GM23338 (cell line): Measurements from ENCODE around the gene CACNA1A. TPM values are rescaled to one million over a fixed set of nuclear protein-coding genes. Genes with fewer than 3 reads are reported as not detected.
"Not testable (repeated sequence)": the region's sequence is repeated elsewhere in the genome, so short reads cannot be mapped to it uniquely, and the experiment has no call there.

Source experiments
- ATAC-seq: fragments of 200-7000 bp; cut with Tn5 transposase; 3 replicates; pipeline ENCODE4 v1.9.1; 2020
- DNase-seq: peaks from one replicate; pipeline ENCODE4 v3.0.0-alpha.2; 2015; ENCODE audit warnings: low spot score
- H2AFZ ChIP-seq: fragments of 200-600 bp; sonication (generic); 2 replicates; pipeline ENCODE4 v1.8.0; 2016; ENCODE audit warnings: antibody characterized with exemption, mild to moderate bottlenecking, moderate library complexity
- H3F3A ChIP-seq: fragments of 200-600 bp; sonication (generic); replicated peaks from 2 replicates; pipeline ENCODE4 v1.8.0; 2017; ENCODE audit warnings: antibody characterized with exemption, mixed run types, low read depth
- H3K27ac ChIP-seq: fragments of 200-600 bp; sonication (generic); 2 replicates; pipeline ENCODE4 v1.6.1; 2016; ENCODE audit warnings: low read depth
- H3K27me3 ChIP-seq: fragments of 200-600 bp; sonication (generic); 2 replicates; pipeline ENCODE4 v1.8.0; 2016; ENCODE audit warnings: mild to moderate bottlenecking, mixed run types, moderate library complexity; ENCODE audit not compliant: insufficient read depth
- H3K36me3 ChIP-seq: fragments of 200-600 bp; sonication (generic); 2 replicates; pipeline ENCODE4 v1.8.0; 2016; ENCODE audit warnings: mild to moderate bottlenecking; ENCODE audit not compliant: insufficient read depth
- H3K4me1 ChIP-seq: fragments of 200-600 bp; sonication (generic); 2 replicates; pipeline ENCODE4 v1.8.0; 2016; ENCODE audit warnings: mild to moderate bottlenecking, moderate library complexity; ENCODE audit not compliant: insufficient read depth
- H3K4me2 ChIP-seq: fragments of 200-600 bp; sonication (generic); 2 replicates; pipeline ENCODE4 v1.7.1; 2017; ENCODE audit warnings: mixed run types
- H3K4me3 ChIP-seq: fragments of 200-600 bp; sonication (generic); 2 replicates; pipeline ENCODE4 v1.6.1; 2016; ENCODE audit warnings: mixed run types
- H3K79me2 ChIP-seq: fragments of 200-600 bp; sonication (generic); replicated peaks from 2 replicates; pipeline ENCODE4 v1.8.0; 2017; ENCODE audit warnings: mild to moderate bottlenecking; ENCODE audit not compliant: insufficient read depth
- H3K9me2 ChIP-seq: fragments of 200-600 bp; sonication (generic); 2 replicates; pipeline ENCODE4 v1.8.0; 2017; ENCODE audit not compliant: insufficient read depth
- H4K20me1 ChIP-seq: fragments of 200-600 bp; sonication (generic); replicated peaks from 2 replicates; pipeline ENCODE4 v1.8.0; 2017; ENCODE audit warnings: mild to moderate bottlenecking; ENCODE audit not compliant: insufficient read depth
- H3K27ac Mint-ChIP-seq: 2 replicates; pipeline ENCODE4 v1.8.0; 2020; ENCODE audit warnings: inconsistent platforms, mild to moderate bottlenecking, moderate library complexity, mixed read lengths
- H3K27me3 Mint-ChIP-seq: 3 replicates; pipeline ENCODE4 v1.8.0; 2022; ENCODE audit warnings: low read depth, mild to moderate bottlenecking, moderate library complexity, mixed read lengths, inconsistent platforms; ENCODE audit not compliant: insufficient read depth, poor library complexity
- H3K36me3 Mint-ChIP-seq: 3 replicates; pipeline ENCODE4 v1.8.0; 2021; ENCODE audit warnings: low read depth, mild to moderate bottlenecking, inconsistent platforms, moderate library complexity, mixed read lengths
- H3K4me1 Mint-ChIP-seq: 3 replicates; pipeline ENCODE4 v1.8.0; 2020; ENCODE audit warnings: mild to moderate bottlenecking, inconsistent platforms, mixed read lengths
- H3K4me3 Mint-ChIP-seq: 3 replicates; pipeline ENCODE4 v1.8.0; 2021; ENCODE audit warnings: moderate library complexity, mild to moderate bottlenecking, inconsistent platforms, mixed read lengths
- H3K9me3 Mint-ChIP-seq: 3 replicates; pipeline ENCODE4 v1.8.0; 2020; ENCODE audit warnings: moderate library complexity, mild to moderate bottlenecking, inconsistent platforms, mixed read lengths
- CREB1 ChIP-seq: fragments of 250-450 bp; sonication (Bioruptor Pico); IDR thresholded peaks from 2 replicates; pipeline ENCODE4 v1.5.0; 2020; ENCODE audit warnings: low read depth, mild to moderate bottlenecking, moderate library complexity
- CTCF ChIP-seq, 2 experiments: fragments of 200-600 bp in 1 of 2; sonication (generic) in 1 of 2; conservative IDR thresholded peaks; 2 replicates each; pipeline versions ENCODE4 v1.5.1 to v1.6.1; 2016 to 2017; ENCODE audit warnings: antibody characterized with exemption in 2 of 2, low read depth in 2 of 2, mild to moderate bottlenecking in 2 of 2, moderate library complexity in 1 of 2
- EZH2 ChIP-seq: fragments of 200-600 bp; sonication (generic); IDR thresholded peaks from one replicate; pipeline ENCODE4 v1.8.0; 2017; ENCODE audit warnings: antibody characterized with exemption, mild to moderate bottlenecking, low read depth; ENCODE audit not compliant: unreplicated experiment
- EZH2phosphoT487 ChIP-seq: fragments of 200-600 bp; sonication (generic); IDR thresholded peaks from one replicate; pipeline ENCODE4 v1.8.1; 2018; ENCODE audit warnings: antibody characterized with exemption; ENCODE audit not compliant: unreplicated experiment
- JUNB ChIP-seq: IDR thresholded peaks from one replicate; pipeline ENCODE4 v1.6.1; 2016; ENCODE audit warnings: antibody characterized with exemption; ENCODE audit not compliant: unreplicated experiment
- NANOG ChIP-seq: IDR thresholded peaks from 2 replicates; pipeline ENCODE4 v1.6.1; 2016; ENCODE audit warnings: antibody characterized with exemption, borderline replicate concordance
- POLR2AphosphoS5 ChIP-seq: IDR thresholded peaks from 2 replicates; pipeline ENCODE4 v1.6.1; 2016; ENCODE audit warnings: antibody characterized with exemption, low read depth
- REST ChIP-seq: IDR thresholded peaks from one replicate; pipeline ENCODE4 v1.6.1; 2018; ENCODE audit warnings: antibody characterized with exemption; ENCODE audit not compliant: unreplicated experiment
- STAT1 ChIP-seq: IDR thresholded peaks from one replicate; pipeline ENCODE4 v1.6.1; 2016; ENCODE audit warnings: antibody characterized with exemption; ENCODE audit not compliant: unreplicated experiment
- ZNF114 ChIP-seq: fragments of 250-450 bp; sonication (Bioruptor Pico); IDR thresholded peaks from 2 replicates; pipeline ENCODE4 v1.5.0; 2020; ENCODE audit warnings: mild to moderate bottlenecking, moderate library complexity
- ZNF331 ChIP-seq: fragments of 250-450 bp; sonication (Bioruptor Pico); IDR thresholded peaks from 2 replicates; pipeline ENCODE4 v1.5.0; 2020; ENCODE audit warnings: low read depth, mild to moderate bottlenecking, moderate library complexity
- polyA plus RNA-seq: library from polyadenylated mRNA; unstranded; fragments of >200 nt; fragmentation: Nextera tagmentation; extraction: Ambion mirVana; gene quantifications from 2 replicates; pipeline ENCODE4 v1.2.1, GENCODE V29; 2016
- total RNA-seq: library from RNA; depleted of rRNA; stranded (reverse); fragments of >200 nt; shearing (Covaris generic); gene quantifications from 2 replicates; pipeline ENCODE4 v1.2.3, GENCODE V29; 2014

Gene CACNA1A
- total and polyA plus RNA-seq, 2 experiments from 2014 or later: 7.4 to 20.3 TPM

GRCh38 chr19:13178291-13178690 lies 328.0 kb downstream of the CACNA1A start:
- DNase-seq, H3K36me3 Mint-ChIP-seq: not testable (repeated sequence)

GRCh38 chr19:13177584-13177983 lies 328.7 kb downstream of the CACNA1A start:
- not testable (repeated sequence) for H3K4me1 Mint-ChIP-seq, H3K27ac Mint-ChIP-seq, H3K36me3 ChIP-seq, H3K9me2 ChIP-seq, H3K4me1 ChIP-seq, H3K27ac ChIP-seq, H3K9me3 Mint-ChIP-seq, H3K36me3 Mint-ChIP-seq, H2AFZ ChIP-seq, DNase-seq, H3K4me3 ChIP-seq, H3K27me3 ChIP-seq, H3K79me2 ChIP-seq, H3K4me3 Mint-ChIP-seq, H4K20me1 ChIP-seq, ATAC-seq, H3F3A ChIP-seq, H3K4me2 ChIP-seq
- peaks cover 11% of the 10 kb centered on the region for H3K27me3 Mint-ChIP-seq

More at GRCh38 chr19:13178291-13178690, 328.0 kb downstream of the CACNA1A start:
- H4K20me1 ChIP-seq, H3K9me2 ChIP-seq, H3K36me3 ChIP-seq, H3K4me3 ChIP-seq, H3K4me1 Mint-ChIP-seq, H3K79me2 ChIP-seq, H2AFZ ChIP-seq, H3K4me3 Mint-ChIP-seq, H3K27me3 ChIP-seq, H3K27ac Mint-ChIP-seq, H3K4me1 ChIP-seq, H3K27ac ChIP-seq, H3K4me2 ChIP-seq, H3K9me3 Mint-ChIP-seq, H3F3A ChIP-seq, ATAC-seq: not testable (repeated sequence)
- peaks cover 11% of the 10 kb centered on the region for H3K27me3 Mint-ChIP-seq

- Histone ChIP-seq H3K27me3 (no peaks in the 10 kb centered on the region), H3K9me2 (no peaks in the 10 kb centered on the region), H4K20me1 (no peaks in the 10 kb centered on the region), H3K27ac (no peak overlapping the region), H2AFZ (no peak overlapping the region), H3K4me1 (no peaks in the 10 kb centered on the region), H3K4me2 (no peak overlapping the region), H3K36me3 (no peaks in the 10 kb centered on the region), H3K79me2 (no peaks in the 10 kb centered on the region), H3K4me3 (no peak overlapping the region), H3F3A (no peaks in the 10 kb centered on the region)
- Mint-ChIP-seq H3K9me3 (no peaks in the 10 kb centered on the region), H3K4me1 (peaks cover 11% of the 10 kb centered on the region; the same call in 2 of the 3 replicates), H3K4me3 (no peak overlapping the region), H3K27ac (no peak overlapping the region), H3K27me3 (peaks cover 11% of the 10 kb centered on the region), H3K36me3 (peaks cover 2% of the 10 kb centered on the region; the same call in 1 of the 3 replicates)
- ATAC-seq: no peak
- no peak for DNase-seq
- TF ChIP-seq NANOG (no peak), EZH2phosphoT487 (no peak), CREB1 (no peak), ZNF114 (no peak), STAT1 (no peak), EZH2 (no peak), ZNF331 (CRISPR knock-in tag) (no peak), CTCF (conservative IDR thresholded peaks at IDR 0.05; ENCODE audit: low read depth in 2 of 2) (no peak), POLR2AphosphoS5 (no peak), JUNB (no peak), REST (no peak)
These were observed 329.9 kb downstream of the CACNA1A start for GRCh38 chr19:13176345-13176744.
